NCI-H82 treated with DMSO at 0.1 percent for 48 hours (cell line): Measurements from ENCODE around the gene DRG2.

Experiments
- DNase-seq: peaks from one replicate; lab custom pipeline; 2025; ENCODE audit not compliant: unreplicated experiment; lab: John Stamatoyannopoulos, UW

Gene DRG2

GRCh38 chr17:18115517-18115916 is 27.8 kb downstream of the DRG2 start:
- DNase-seq = no peak

GRCh38 chr17:18116078-18116477 is 28.3 kb downstream of the DRG2 start:
- DNase-seq = no peak

- no peak for DNase-seq
These were observed 29.8 kb downstream of the DRG2 start for GRCh38 chr17:18117533-18117932.

GRCh38 chr17:18117982-18118975 is 30.5 kb downstream of the DRG2 start:
- DNase-seq = no peak

GRCh38 chr17:18119166-18119745 is 31.5 kb downstream of the DRG2 start:
- no peak for DNase-seq

- DNase-seq = no peak
These were observed 32.2 kb downstream of the DRG2 start for GRCh38 chr17:18119938-18120337.

GRCh38 chr17:18120461-18121017 is 32.8 kb downstream of the DRG2 start:
- DNase-seq = no peak

- no peak for DNase-seq
These were observed 33.6 kb downstream of the DRG2 start for GRCh38 chr17:18121144-18121910.

GRCh38 chr17:18122990-18123753 is 35.4 kb downstream of the DRG2 start:
- DNase-seq = no peak

- no peak for DNase-seq
These were observed 36.8 kb downstream of the DRG2 start for GRCh38 chr17:18124345-18125126.

- DNase-seq = no peak
These were observed 41.3 kb downstream of the DRG2 start for GRCh38 chr17:18129041-18129502.

GRCh38 chr17:18132711-18133110 is 45.0 kb downstream of the DRG2 start:
- DNase-seq = no peak

GRCh38 chr17:18136357-18136756 is 48.6 kb downstream of the DRG2 start:
- no peak for DNase-seq

GRCh38 chr17:18138065-18138749 is 50.5 kb downstream of the DRG2 start:
- DNase-seq = no peak

- DNase-seq = no peak
These were observed 51.3 kb downstream of the DRG2 start for GRCh38 chr17:18139092-18139491.

GRCh38 chr17:18139498-18139897 is 51.8 kb downstream of the DRG2 start:
- no peak for DNase-seq

GRCh38 chr17:18139949-18140348 is 52.2 kb downstream of the DRG2 start:
- no peak for DNase-seq

GRCh38 chr17:18140648-18141047 is 52.9 kb downstream of the DRG2 start:
- DNase-seq = no peak

GRCh38 chr17:18141210-18141803 is 53.6 kb downstream of the DRG2 start:
- DNase-seq = peak; percentile 20
